DLD1 (cell line): ENCODE data around the gene ASAH2.

ENCODE experiments used
- in situ Hi-C: cut with HindIII; loops from 2 replicates; pipeline ENCODE4 v1.10.0; 2017; ENCODE audit warnings: low sequenced_read_pairs

ASAH2 gene

GRCh38 chr10:50210876-50211275, 40.4 kb downstream of the ASAH2 start:
- in situ Hi-C loops = no loop called here
